HEK293 (cell line): ENCODE results near the gene ZXDC.

Experiments
- CTCF ChIA-PET: fragments of 350-600 bp; formaldehyde crosslinking; extraction: SDS; loops from one replicate; lab custom pipeline; 2021; ENCODE audit warnings: antibody characterized with exemption; lab: Yijun Ruan, JAX
- POLR2A ChIA-PET: fragments of 300-600 bp; formaldehyde crosslinking; extraction: SDS; loops from one replicate; lab custom pipeline; 2020; ENCODE audit warnings: antibody characterized with exemption, inconsistent platforms; lab: Yijun Ruan, JAX
- H3K27ac ChIP-seq: fragments of 200-500 bp; sonication (Bioruptor generic); 2 replicates; pipeline ENCODE4 v1.5.1; 2014; ENCODE audit warnings: low read depth, low read length, control low read depth, inconsistent platforms; ENCODE audit errors: extremely low read depth
- H3K36me3 ChIP-seq, 2 experiments: fragments of 200-500 bp in 1 of 2; sonication (Bioruptor generic) in 1 of 2; 1 replicate in 1 of 2; 2 replicates in 1 of 2; pipeline ENCODE4 v1.5.1; 2014 to 2017; ENCODE audit warnings: inconsistent platforms in 2 of 2, low read length in 2 of 2; ENCODE audit not compliant: control insufficient read depth in 2 of 2, insufficient read depth in 1 of 2
- H3K4me1 ChIP-seq: fragments of 200-500 bp; sonication (Bioruptor generic); 2 replicates; pipeline ENCODE4 v1.5.1; 2014; ENCODE audit warnings: mild to moderate bottlenecking, low read length, inconsistent platforms; ENCODE audit not compliant: control insufficient read depth, insufficient read depth
- H3K4me3 ChIP-seq: 2 replicates; pipeline ENCODE4 v1.5.1; 2011; ENCODE audit warnings: low read depth, mild to moderate bottlenecking, control low read depth, low read length, moderate library complexity
- H3K9me3 ChIP-seq: fragments of 200-500 bp; sonication (Bioruptor generic); 2 replicates; pipeline ENCODE4 v1.5.1; 2014; ENCODE audit warnings: low read depth, low read length, inconsistent platforms; ENCODE audit not compliant: control insufficient read depth, insufficient read depth
- BCL11B ChIP-seq: fragments of 450-650 bp; formaldehyde crosslinking; IDR thresholded peaks from 2 replicates; pipeline ENCODE4 v1.5.1; 2016; ENCODE audit warnings: low read depth, missing biosample characterization, missing genetic modification characterization
- KLF1 ChIP-seq: fragments of 450-650 bp; formaldehyde crosslinking; IDR thresholded peaks from 2 replicates; pipeline ENCODE4 v1.5.1; 2016; ENCODE audit warnings: missing biosample characterization, missing genetic modification characterization
- OSR2 ChIP-seq: fragments of 450-650 bp; formaldehyde crosslinking; IDR thresholded peaks from 2 replicates; pipeline ENCODE4 v1.5.1; 2016; ENCODE audit warnings: missing biosample characterization, missing genetic modification characterization
- TRIM28 ChIP-seq: IDR thresholded peaks from 2 replicates; pipeline ENCODE4 v1.6.1; 2011; ENCODE audit warnings: low read length, control low read depth, borderline replicate concordance
- YY2 ChIP-seq: fragments of 450-650 bp; formaldehyde crosslinking; IDR thresholded peaks from 2 replicates; pipeline ENCODE4 v1.5.1; 2016; ENCODE audit warnings: missing biosample characterization, missing genetic modification characterization
- ZBTB17 ChIP-seq: fragments of 450-650 bp; formaldehyde crosslinking; IDR thresholded peaks from 2 replicates; pipeline ENCODE4 v1.5.1; 2016; ENCODE audit warnings: missing biosample characterization, missing genetic modification characterization
- ZBTB20 ChIP-seq: fragments of 450-650 bp; formaldehyde crosslinking; IDR thresholded peaks from 2 replicates; pipeline ENCODE4 v1.5.1; 2016; ENCODE audit warnings: missing biosample characterization, missing genetic modification characterization
- ZFP41 ChIP-seq: fragments of 450-650 bp; formaldehyde crosslinking; IDR thresholded peaks from 2 replicates; pipeline ENCODE4 v1.5.1; 2016; ENCODE audit warnings: missing biosample characterization, missing genetic modification characterization, borderline replicate concordance
- ZFP69B ChIP-seq: fragments of 450-650 bp; formaldehyde crosslinking; IDR thresholded peaks from 2 replicates; pipeline ENCODE4 v1.5.1; 2016; ENCODE audit warnings: missing biosample characterization, missing genetic modification characterization
- ZNF140 ChIP-seq: fragments of 450-650 bp; formaldehyde crosslinking; IDR thresholded peaks from 2 replicates; pipeline ENCODE4 v1.5.1; 2016; ENCODE audit warnings: missing biosample characterization, missing genetic modification characterization
- ZNF214 ChIP-seq: fragments of 450-650 bp; formaldehyde crosslinking; IDR thresholded peaks from 2 replicates; pipeline ENCODE4 v1.5.1; 2017; ENCODE audit warnings: missing biosample characterization, mild to moderate bottlenecking, missing genetic modification characterization, borderline replicate concordance
- ZNF274 ChIP-seq, 2 experiments: fragments of 200-500 bp in 1 of 2; fragments of 450-650 bp in 1 of 2; sonication (Bioruptor generic) in 1 of 2; formaldehyde crosslinking in 1 of 2; IDR thresholded peaks; 2 replicates each; pipeline versions ENCODE4 v1.5.1 to v1.6.1; 2014 to 2016; ENCODE audit warnings: borderline replicate concordance in 1 of 2, inconsistent platforms in 1 of 2, low read length in 1 of 2, missing biosample characterization in 1 of 2, missing genetic modification characterization in 1 of 2
- ZNF292 ChIP-seq: fragments of 450-650 bp; formaldehyde crosslinking; IDR thresholded peaks from 2 replicates; pipeline ENCODE4 v1.5.1; 2016; ENCODE audit warnings: low read depth, missing biosample characterization, missing genetic modification characterization, borderline replicate concordance
- ZNF324 ChIP-seq: fragments of 450-650 bp; formaldehyde crosslinking; IDR thresholded peaks from 2 replicates; pipeline ENCODE4 v1.5.1; 2016; ENCODE audit warnings: missing biosample characterization, missing genetic modification characterization
- ZNF350 ChIP-seq: fragments of 450-650 bp; formaldehyde crosslinking; IDR thresholded peaks from 2 replicates; pipeline ENCODE4 v1.5.0; 2017; ENCODE audit warnings: missing biosample characterization, mild to moderate bottlenecking, missing genetic modification characterization
- ZNF510 ChIP-seq: fragments of 450-650 bp; formaldehyde crosslinking; IDR thresholded peaks from 2 replicates; pipeline ENCODE4 v1.5.1; 2018; ENCODE audit warnings: mild to moderate bottlenecking, missing genetic modification characterization, missing biosample characterization; ENCODE audit not compliant: insufficient replicate concordance
- ZNF514 ChIP-seq: fragments of 450-650 bp; formaldehyde crosslinking; IDR thresholded peaks from 2 replicates; pipeline ENCODE4 v1.5.1; 2016; ENCODE audit warnings: missing biosample characterization, missing genetic modification characterization
- ZNF549 ChIP-seq: fragments of 450-650 bp; IDR thresholded peaks from 2 replicates; pipeline ENCODE4 v1.5.1; 2018; ENCODE audit warnings: missing biosample characterization, missing genetic modification characterization, mild to moderate bottlenecking, inconsistent platforms, moderate library complexity
- ZNF561 ChIP-seq: fragments of 450-650 bp; IDR thresholded peaks from 2 replicates; pipeline ENCODE4 v1.5.1; 2018; ENCODE audit warnings: missing biosample characterization, missing genetic modification characterization, borderline replicate concordance
- ZNF596 ChIP-seq: fragments of 450-650 bp; IDR thresholded peaks from 2 replicates; pipeline ENCODE4 v1.5.0; 2018; ENCODE audit warnings: missing biosample characterization, mild to moderate bottlenecking, missing genetic modification characterization, moderate library complexity
- TF ChIP-seq, protein P1 (sequence below): fragments of 450-650 bp; formaldehyde crosslinking; IDR thresholded peaks from 2 replicates; pipeline ENCODE4 v1.5.1; 2016; ENCODE audit warnings: missing biosample characterization, missing genetic modification characterization
- TF ChIP-seq, protein P2 (sequence below): fragments of 450-650 bp; formaldehyde crosslinking; IDR thresholded peaks from 2 replicates; pipeline ENCODE4 v1.5.1; 2016; ENCODE audit warnings: missing biosample characterization, missing genetic modification characterization, low read depth
- TF ChIP-seq, protein P3 (sequence below): fragments of 450-650 bp; formaldehyde crosslinking; IDR thresholded peaks from 2 replicates; pipeline ENCODE4 v1.5.1; 2016; ENCODE audit warnings: missing biosample characterization, missing genetic modification characterization
- TF ChIP-seq, protein P4 (sequence below): fragments of 450-650 bp; formaldehyde crosslinking; IDR thresholded peaks from 2 replicates; pipeline ENCODE4 v1.5.1; 2017; ENCODE audit warnings: missing biosample characterization, missing genetic modification characterization

The ZXDC gene

DNA sequence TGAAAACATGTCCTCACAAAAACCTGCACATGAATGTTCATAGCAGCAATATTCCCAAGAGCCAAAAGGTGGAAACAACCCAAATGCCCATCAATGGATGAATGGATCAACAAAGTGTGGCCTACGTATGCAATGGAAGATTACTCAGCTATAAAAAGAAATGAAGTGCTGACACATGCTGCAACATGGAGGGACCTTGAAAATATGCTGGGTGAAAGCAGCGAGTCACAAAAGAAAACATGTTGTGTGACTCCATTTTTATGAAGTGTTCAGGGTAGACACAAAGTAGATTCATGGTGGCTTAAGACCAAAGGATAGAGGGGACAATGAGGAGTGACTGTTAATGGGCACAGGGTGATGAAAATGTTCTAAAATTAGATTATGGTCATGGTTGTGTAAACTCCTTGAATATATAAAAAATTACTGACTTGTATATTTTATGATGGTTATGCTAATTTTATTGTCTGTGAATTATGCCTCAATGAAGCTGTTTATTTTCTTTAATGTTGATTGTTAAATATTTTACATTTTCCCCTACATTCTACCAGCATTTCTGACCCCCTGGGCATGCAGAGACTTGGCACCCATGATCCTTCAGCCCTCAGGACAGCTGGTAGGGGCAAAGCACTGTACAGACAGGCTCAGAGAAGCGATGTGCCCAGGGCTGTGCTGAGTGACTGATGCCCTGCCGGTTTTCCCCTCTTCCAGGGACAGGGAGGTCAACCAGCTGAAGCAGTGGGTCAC lies 43.2 kb downstream of the ZXDC start:
- H3K27ac ChIP-seq = no peak overlapping the region
- no peaks in the 10 kb centered on the region for H3K9me3 ChIP-seq
- no peaks in the 10 kb centered on the region for H3K4me1 ChIP-seq
- no peak overlapping the region for H3K4me3 ChIP-seq
- peaks cover 0 to 33% of the 10 kb centered on the region in 2 experiments; a peak in 1 of 3 replicates for H3K36me3 ChIP-seq
- ChIA-PET POLR2A (no interaction called here), CTCF (no interaction called here)
- TF ChIP-seq, protein P1, sequence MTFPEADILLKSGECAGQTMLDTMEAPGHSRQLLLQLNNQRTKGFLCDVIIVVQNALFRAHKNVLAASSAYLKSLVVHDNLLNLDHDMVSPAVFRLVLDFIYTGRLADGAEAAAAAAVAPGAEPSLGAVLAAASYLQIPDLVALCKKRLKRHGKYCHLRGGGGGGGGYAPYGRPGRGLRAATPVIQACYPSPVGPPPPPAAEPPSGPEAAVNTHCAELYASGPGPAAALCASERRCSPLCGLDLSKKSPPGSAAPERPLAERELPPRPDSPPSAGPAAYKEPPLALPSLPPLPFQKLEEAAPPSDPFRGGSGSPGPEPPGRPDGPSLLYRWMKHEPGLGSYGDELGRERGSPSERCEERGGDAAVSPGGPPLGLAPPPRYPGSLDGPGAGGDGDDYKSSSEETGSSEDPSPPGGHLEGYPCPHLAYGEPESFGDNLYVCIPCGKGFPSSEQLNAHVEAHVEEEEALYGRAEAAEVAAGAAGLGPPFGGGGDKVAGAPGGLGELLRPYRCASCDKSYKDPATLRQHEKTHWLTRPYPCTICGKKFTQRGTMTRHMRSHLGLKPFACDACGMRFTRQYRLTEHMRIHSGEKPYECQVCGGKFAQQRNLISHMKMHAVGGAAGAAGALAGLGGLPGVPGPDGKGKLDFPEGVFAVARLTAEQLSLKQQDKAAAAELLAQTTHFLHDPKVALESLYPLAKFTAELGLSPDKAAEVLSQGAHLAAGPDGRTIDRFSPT (tag by site-specific recombination) = no peak
- TF ChIP-seq TRIM28 = no peak
- no peak for TF ChIP-seq ZNF274 (IDR thresholded peaks at IDR 0.05; ENCODE audit: low read length)
- no peak for TF ChIP-seq ZNF274 (tag by site-specific recombination; IDR thresholded peaks at IDR 0.05; ENCODE audit: borderline replicate concordance)
- no peak for TF ChIP-seq ZNF324 (tag by site-specific recombination)
- no peak for TF ChIP-seq ZNF596 (tag by site-specific recombination)
- TF ChIP-seq, protein P2, sequence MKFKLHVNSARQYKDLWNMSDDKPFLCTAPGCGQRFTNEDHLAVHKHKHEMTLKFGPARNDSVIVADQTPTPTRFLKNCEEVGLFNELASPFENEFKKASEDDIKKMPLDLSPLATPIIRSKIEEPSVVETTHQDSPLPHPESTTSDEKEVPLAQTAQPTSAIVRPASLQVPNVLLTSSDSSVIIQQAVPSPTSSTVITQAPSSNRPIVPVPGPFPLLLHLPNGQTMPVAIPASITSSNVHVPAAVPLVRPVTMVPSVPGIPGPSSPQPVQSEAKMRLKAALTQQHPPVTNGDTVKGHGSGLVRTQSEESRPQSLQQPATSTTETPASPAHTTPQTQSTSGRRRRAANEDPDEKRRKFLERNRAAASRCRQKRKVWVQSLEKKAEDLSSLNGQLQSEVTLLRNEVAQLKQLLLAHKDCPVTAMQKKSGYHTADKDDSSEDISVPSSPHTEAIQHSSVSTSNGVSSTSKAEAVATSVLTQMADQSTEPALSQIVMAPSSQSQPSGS (tag by site-specific recombination) = no peak
- no peak for TF ChIP-seq KLF1 (tag by site-specific recombination)
- no peak for TF ChIP-seq ZFP69B
- no peak for TF ChIP-seq ZNF561 (tag by site-specific recombination)
- TF ChIP-seq ZNF214 (tag by site-specific recombination) = no peak
- TF ChIP-seq ZNF549 = no peak
- TF ChIP-seq ZBTB17 (tag by site-specific recombination) = no peak
- TF ChIP-seq ZBTB20 = no peak
- TF ChIP-seq ZFP41 (tag by site-specific recombination) = no peak
- no peak for TF ChIP-seq ZNF350
- TF ChIP-seq, protein P3, sequence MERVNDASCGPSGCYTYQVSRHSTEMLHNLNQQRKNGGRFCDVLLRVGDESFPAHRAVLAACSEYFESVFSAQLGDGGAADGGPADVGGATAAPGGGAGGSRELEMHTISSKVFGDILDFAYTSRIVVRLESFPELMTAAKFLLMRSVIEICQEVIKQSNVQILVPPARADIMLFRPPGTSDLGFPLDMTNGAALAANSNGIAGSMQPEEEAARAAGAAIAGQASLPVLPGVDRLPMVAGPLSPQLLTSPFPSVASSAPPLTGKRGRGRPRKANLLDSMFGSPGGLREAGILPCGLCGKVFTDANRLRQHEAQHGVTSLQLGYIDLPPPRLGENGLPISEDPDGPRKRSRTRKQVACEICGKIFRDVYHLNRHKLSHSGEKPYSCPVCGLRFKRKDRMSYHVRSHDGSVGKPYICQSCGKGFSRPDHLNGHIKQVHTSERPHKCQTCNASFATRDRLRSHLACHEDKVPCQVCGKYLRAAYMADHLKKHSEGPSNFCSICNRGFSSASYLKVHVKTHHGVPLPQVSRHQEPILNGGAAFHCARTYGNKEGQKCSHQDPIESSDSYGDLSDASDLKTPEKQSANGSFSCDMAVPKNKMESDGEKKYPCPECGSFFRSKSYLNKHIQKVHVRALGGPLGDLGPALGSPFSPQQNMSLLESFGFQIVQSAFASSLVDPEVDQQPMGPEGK (tag by site-specific recombination) = no peak
- no peak for TF ChIP-seq ZNF140 (tag by site-specific recombination)
- no peak for TF ChIP-seq BCL11B (tag by site-specific recombination)

DNA sequence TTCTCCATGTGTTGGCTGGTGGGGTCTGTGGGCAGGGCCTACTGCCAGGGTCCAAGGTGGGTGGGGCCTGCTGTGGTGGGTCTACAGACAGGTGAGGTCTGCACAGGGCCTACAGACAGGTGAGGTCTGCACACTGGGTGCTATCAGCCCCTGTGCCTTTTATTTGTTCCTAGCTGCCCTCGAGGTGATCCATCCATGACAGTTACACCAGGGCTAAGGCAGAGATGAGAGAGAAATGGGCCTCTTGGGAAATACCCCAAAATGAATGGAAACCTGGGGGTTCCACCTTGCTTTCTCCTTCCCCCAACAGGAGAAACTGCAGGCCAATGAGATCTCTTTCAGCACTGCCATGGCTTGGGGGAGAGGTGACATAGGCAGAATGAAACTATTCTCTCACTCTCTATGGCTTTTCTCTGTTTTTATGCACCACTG lies 44.6 kb downstream of the ZXDC start:
- no peak for TF ChIP-seq ZNF510 (tag by site-specific recombination)
- TF ChIP-seq ZNF214 (tag by site-specific recombination) = no peak
- no peak for TF ChIP-seq ZNF292 (tag by site-specific recombination)
- TF ChIP-seq OSR2 (tag by site-specific recombination) = no peak
- TF ChIP-seq ZNF514 (tag by site-specific recombination) = no peak
- TF ChIP-seq, protein P4, sequence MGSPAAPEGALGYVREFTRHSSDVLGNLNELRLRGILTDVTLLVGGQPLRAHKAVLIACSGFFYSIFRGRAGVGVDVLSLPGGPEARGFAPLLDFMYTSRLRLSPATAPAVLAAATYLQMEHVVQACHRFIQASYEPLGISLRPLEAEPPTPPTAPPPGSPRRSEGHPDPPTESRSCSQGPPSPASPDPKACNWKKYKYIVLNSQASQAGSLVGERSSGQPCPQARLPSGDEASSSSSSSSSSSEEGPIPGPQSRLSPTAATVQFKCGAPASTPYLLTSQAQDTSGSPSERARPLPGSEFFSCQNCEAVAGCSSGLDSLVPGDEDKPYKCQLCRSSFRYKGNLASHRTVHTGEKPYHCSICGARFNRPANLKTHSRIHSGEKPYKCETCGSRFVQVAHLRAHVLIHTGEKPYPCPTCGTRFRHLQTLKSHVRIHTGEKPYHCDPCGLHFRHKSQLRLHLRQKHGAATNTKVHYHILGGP = no peak
- TF ChIP-seq YY2 = no peak
- Histone ChIP-seq H3K36me3 (peaks cover 0 to 19% of the 10 kb centered on the region in 2 experiments; a peak in 1 of 3 replicates), H3K4me3 (no peak overlapping the region), H3K4me1 (no peaks in the 10 kb centered on the region), H3K9me3 (no peaks in the 10 kb centered on the region), H3K27ac (no peak overlapping the region)
- CTCF ChIA-PET = interaction anchor here (0.7 kb wide), 1 partner anchor 281 kb away, joined by 3 read pairs; no protein-coding TSS in a partner anchor
- POLR2A ChIA-PET = no interaction called here
